H54 (cell line): ENCODE data around the gene EVX1.
A peak's percentile ranks its signal among the peaks of the same experiment; 100 is the strongest.

Experiments
- DNase-seq: peaks from one replicate; pipeline ENCODE4 v3.0.0; 2011; ENCODE audit warnings: low spot score, mixed read lengths; ENCODE audit not compliant: insufficient read length
- FAIRE-seq: peaks from 3 replicates; lab custom pipeline; 2011; peaks lifted over from hg19 to GRCh38; lab: Jason Lieb, UNC
- POLR2A ChIP-seq: IDR thresholded peaks from 2 replicates; pipeline ENCODE4 v1.6.1; 2011; ENCODE audit warnings: low read depth, mild to moderate bottlenecking, low read length

Gene EVX1

GRCh38 chr7:27212497-27213432, 29.8 kb upstream of the EVX1 start:
- FAIRE-seq: no peak

GRCh38 chr7:27213433-27214238, 29.0 kb upstream of the EVX1 start:
- DNase-seq (no peak), FAIRE-seq (no peak)
- TF ChIP-seq POLR2A: no peak

More at GRCh38 chr7:27212497-27213432, 29.8 kb upstream of the EVX1 start:
- TF ChIP-seq POLR2A: no peak
- DNase-seq: no peak

DNA sequence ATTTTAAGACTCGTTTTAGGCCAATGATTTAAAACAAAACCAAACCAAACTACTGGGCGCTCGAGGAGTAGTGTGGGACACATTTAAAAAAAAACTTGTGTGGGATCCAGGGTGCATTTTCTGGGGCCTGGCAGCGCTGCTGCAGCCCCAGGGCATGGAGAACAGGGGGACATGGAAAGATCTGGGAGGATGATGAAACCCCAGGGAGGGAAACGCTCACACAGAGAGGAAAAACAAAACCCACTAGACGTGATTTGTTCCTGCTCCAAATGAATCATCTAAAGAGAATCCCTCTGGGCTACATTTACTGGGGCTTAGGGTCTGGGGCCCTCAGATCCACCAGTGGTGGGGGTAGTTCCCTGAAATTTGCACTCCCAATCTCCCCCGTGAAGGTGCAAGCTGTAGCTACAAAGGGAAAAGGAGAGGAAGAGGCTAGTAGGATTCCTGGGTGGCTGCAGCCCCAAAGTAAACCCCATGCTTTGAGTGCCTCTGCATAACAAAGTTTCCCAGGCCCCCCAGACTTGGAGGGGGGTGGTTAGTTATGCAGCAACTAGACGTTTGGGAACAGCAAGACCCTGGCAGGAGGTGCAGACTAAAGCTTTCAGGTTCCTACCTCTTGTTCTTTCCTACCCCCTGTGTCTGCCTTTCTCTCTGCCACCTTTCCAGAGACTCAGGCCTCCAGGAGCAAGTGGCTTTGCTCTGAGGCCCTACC, 28.2 kb upstream of the EVX1 start:
- no peak for TF ChIP-seq POLR2A
- FAIRE-seq: no peak
- DNase-seq: no peak

- TF ChIP-seq POLR2A: no peak
- DNase-seq (no peak), FAIRE-seq (no peak)
These were observed 27.2 kb upstream of the EVX1 start for GRCh38 chr7:27215356-27215755.

GRCh38 chr7:27217951-27218350, 24.7 kb upstream of the EVX1 start:
- FAIRE-seq (no peak), DNase-seq (no peak)
- TF ChIP-seq POLR2A: no peak

DNA sequence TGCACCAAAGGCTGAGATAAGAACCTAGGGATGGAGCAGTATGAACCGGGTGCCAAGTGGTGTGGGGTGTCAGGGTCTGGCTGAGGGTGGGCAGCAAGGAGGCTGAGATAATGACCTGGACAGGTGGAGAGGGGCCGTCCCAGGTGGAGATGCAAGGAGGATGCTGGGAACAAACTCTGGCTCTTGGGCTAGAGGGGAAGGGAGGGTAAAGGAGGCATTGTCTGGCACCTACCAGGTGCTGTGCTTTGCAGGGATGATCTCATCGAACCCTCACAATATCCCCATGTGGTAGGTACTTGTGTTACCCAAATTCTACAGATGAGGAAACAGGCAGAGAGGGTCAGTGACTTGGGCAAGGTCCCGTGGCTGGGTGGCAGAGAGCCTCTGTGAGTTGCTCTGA, 22.8 kb upstream of the EVX1 start:
- TF ChIP-seq POLR2A: no peak
- FAIRE-seq: no peak

GRCh38 chr7:27220440-27220955, 22.1 kb upstream of the EVX1 start:
- no peak for DNase-seq

More for the DNA sequence above, 22.8 kb upstream of the EVX1 start:
- DNase-seq: no peak

GRCh38 chr7:27221201-27221797, 21.3 kb upstream of the EVX1 start:
- DNase-seq: peak; percentile 67
- no peak for TF ChIP-seq POLR2A
- FAIRE-seq: peak; percentile 36

More at GRCh38 chr7:27220440-27220955, 22.1 kb upstream of the EVX1 start:
- FAIRE-seq: no peak
- TF ChIP-seq POLR2A: no peak

DNA sequence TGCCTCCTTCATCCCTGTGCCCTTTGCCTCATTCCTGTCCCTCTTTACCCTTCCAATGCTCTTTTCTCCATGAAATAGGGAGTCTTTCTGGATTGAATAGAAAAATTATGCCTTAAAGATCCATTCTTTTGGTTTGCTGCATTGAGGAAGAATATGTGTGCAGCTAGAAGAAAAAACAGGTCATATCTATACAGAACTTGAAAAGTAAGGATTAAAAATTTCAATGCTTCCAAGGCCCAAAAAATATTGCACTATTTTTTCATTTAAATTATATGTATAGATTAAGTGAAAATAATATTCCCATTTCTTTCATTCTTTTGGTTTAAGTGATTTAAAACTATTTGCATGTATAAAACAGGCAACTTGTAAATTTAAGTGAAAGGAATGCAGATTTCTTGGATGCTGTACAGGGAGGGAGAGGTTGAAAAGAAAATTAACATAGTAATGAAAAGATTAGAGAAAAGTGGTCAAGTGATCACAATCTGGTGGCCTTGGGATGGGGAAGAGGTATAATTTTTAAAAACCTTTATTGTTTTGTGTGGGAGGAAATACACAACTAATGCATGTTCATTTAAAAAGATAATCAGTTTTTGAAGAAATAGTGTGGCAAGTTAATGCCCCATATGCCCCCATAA, 18.5 kb upstream of the EVX1 start:
- TF ChIP-seq POLR2A: no peak
- no peak for DNase-seq
- FAIRE-seq: no peak

DNA sequence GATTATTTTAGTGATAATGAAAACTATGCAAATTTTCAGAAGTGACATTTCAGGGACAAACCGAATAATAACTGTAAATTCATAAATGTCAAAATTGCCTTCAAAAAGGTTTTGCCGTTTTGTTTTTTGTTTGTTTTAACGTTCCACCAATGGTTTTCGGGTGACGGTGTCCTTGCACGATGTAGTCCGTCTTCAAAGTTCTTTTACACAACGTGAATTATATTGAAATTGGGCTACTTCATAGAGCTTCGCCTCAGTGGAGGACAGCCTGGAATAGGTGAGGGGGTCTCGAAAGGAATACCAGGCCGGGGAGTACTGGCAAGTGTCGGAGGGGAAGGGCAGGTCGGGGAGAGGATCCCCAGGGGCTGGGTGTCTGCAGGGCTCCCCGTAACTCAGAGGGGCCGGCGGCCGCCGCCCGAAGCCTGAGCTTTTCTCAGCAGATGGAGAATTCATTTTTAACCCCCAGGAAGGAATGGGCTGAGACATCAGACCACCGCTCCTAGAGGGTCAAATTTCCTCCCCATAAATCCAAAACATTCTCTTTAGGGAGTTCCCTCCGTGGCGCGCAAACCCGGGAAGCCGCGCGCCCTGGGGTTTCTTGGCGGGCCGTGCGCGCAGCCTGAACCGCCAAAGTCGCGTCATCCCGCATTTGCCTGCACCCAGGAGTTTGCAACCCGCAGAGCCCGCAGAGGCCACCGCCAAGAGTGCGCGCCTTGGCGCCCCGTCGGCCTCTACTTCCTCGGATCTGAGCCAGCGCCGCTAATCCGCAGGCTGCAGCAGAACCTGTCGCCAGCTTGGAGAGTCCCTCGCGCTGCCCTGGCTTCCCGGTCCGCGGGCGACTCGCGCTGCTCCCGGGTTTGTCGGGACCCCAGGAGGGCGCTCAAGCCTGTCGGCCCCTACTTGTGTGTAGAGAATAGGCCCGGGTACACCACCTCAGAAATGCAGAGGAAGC, 17.3 kb upstream of the EVX1 start:
- FAIRE-seq (no peak), DNase-seq (no peak)
- no peak for TF ChIP-seq POLR2A

DNA sequence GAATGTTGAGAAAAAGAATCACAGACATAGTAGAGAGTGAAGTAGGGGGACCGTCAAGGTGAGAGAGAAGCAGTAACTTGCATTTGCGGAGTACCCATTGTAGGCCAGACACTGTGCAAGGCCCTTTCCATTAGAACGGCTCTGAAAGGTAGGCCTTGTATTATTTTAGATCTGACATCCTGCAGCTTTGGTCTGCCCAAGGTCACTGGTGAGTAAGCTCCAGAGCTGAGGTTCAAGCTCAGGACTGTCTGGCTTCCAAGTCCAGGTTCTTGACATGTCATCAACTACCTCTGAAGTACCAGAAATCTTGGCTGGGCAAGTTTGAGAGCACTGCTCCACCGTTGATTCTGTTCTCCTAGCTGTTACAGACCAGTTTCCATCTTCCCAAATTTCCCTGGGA, 13.2 kb upstream of the EVX1 start:
- FAIRE-seq: no peak
- DNase-seq: no peak
- TF ChIP-seq POLR2A: no peak
